Keratinocyte (primary cell): ENCODE data around the gene EGLN3.

Experiments
- EZH2 ChIP-seq: IDR thresholded peaks from one replicate; pipeline ENCODE4 v1.6.1; 2012; ENCODE audit warnings: inconsistent platforms, mild to moderate bottlenecking, low read length, moderate library complexity
- TF ChIP-seq, protein P1 (sequence below), 3 experiments: IDR thresholded peaks in 1 of 3; conservative IDR thresholded peaks in 1 of 3; optimal IDR thresholded peaks in 1 of 3; 2 replicates in 2 of 3; 3 replicates in 1 of 3; pipeline versions ENCODE3 to v1.5.1; 2011; ENCODE audit warnings: low read length in 3 of 3, mild to moderate bottlenecking in 3 of 3, moderate library complexity in 2 of 3, control low read depth in 1 of 3, inconsistent platforms in 1 of 3; ENCODE audit not compliant: insufficient read depth in 2 of 3; ENCODE audit errors: extremely low read depth in 1 of 3

DNA sequence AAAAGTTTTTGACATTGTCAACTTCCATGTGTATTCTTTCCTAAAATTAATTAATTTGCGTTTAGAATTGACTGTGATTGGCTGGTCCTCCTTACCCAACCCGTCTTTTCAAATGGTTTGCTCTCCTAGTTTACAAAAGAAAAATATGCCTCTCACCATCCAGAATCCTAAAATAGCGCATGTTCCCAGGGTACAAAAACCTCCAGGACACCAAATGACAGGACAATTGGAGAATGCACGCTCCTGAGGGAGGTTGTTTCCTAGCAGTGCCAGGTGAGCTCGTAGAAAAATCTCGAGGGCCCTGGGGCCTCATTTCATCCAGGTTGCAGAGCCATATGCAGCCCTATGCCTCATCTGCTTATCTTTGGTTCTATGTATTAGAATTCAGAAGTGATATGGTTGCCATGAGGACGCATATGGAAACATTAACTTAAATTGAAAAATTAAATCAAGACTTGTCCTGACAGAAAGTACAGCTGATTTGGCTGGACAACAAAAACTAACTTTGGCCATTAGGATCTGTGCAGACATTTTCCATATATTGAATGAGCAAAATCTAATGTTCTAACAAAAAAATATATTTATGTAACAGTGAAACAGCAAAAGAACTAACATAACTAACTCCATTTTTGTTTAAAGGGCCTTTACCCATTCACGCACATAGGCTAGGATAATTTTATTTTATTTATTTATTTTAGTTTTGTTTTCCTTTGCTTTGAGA, 28.2 kb upstream of the EGLN3 start:
- TF ChIP-seq, protein P1, sequence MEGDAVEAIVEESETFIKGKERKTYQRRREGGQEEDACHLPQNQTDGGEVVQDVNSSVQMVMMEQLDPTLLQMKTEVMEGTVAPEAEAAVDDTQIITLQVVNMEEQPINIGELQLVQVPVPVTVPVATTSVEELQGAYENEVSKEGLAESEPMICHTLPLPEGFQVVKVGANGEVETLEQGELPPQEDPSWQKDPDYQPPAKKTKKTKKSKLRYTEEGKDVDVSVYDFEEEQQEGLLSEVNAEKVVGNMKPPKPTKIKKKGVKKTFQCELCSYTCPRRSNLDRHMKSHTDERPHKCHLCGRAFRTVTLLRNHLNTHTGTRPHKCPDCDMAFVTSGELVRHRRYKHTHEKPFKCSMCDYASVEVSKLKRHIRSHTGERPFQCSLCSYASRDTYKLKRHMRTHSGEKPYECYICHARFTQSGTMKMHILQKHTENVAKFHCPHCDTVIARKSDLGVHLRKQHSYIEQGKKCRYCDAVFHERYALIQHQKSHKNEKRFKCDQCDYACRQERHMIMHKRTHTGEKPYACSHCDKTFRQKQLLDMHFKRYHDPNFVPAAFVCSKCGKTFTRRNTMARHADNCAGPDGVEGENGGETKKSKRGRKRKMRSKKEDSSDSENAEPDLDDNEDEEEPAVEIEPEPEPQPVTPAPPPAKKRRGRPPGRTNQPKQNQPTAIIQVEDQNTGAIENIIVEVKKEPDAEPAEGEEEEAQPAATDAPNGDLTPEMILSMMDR (optimal IDR thresholded peaks at IDR 0.05 in 1 of 3, IDR thresholded peaks at IDR 0.05 in 1 of 3, conservative IDR thresholded peaks at IDR 0.05 in 1 of 3; ENCODE audit: extremely low read depth in 1 of 3, insufficient read depth in 2 of 3, low read length in 3 of 3) = no peak
- TF ChIP-seq EZH2 = no peak
